HG02852 (cell line): Measurements from ENCODE around the gene CACNA1B.

Source experiments
- ATAC-seq: cut with Tn5 transposase; IDR thresholded peaks from one replicate; pipeline ENCODE4 v1.9.1; 2021; ENCODE audit warnings: mild to moderate bottlenecking, moderate library complexity; ENCODE audit not compliant: unreplicated experiment

Gene CACNA1B

GRCh38 chr9:138025908-138026307, 148.3 kb downstream of the CACNA1B start:
- ATAC-seq = no peak

- no peak for ATAC-seq
Observed at GRCh38 chr9:138028596-138028995, 151.0 kb downstream of the CACNA1B start.

GRCh38 chr9:138031186-138031585, 153.6 kb downstream of the CACNA1B start:
- no peak for ATAC-seq

- ATAC-seq = no peak
Observed at GRCh38 chr9:138033950-138034349, 156.4 kb downstream of the CACNA1B start.

- no peak for ATAC-seq
Observed at GRCh38 chr9:138037140-138037539, 159.6 kb downstream of the CACNA1B start.

- ATAC-seq = no peak
Observed at GRCh38 chr9:138038244-138038671, 160.7 kb downstream of the CACNA1B start.

GRCh38 chr9:138040446-138041430, 163.2 kb downstream of the CACNA1B start:
- ATAC-seq = no peak

GRCh38 chr9:138042146-138042545, 164.6 kb downstream of the CACNA1B start:
- no peak for ATAC-seq

GRCh38 chr9:138042640-138043039, 165.1 kb downstream of the CACNA1B start:
- no peak for ATAC-seq

- no peak for ATAC-seq
Observed at GRCh38 chr9:138043061-138043410, 165.5 kb downstream of the CACNA1B start.

GRCh38 chr9:138043411-138044345, 166.1 kb downstream of the CACNA1B start:
- ATAC-seq = no peak

- no peak for ATAC-seq
Observed at GRCh38 chr9:138044485-138045383, 167.2 kb downstream of the CACNA1B start.

GRCh38 chr9:138045541-138046490, 168.2 kb downstream of the CACNA1B start:
- no peak for ATAC-seq

GRCh38 chr9:138046641-138047301, 169.2 kb downstream of the CACNA1B start:
- no peak for ATAC-seq

- ATAC-seq = no peak
Observed at GRCh38 chr9:138047469-138048040, 170.0 kb downstream of the CACNA1B start.

- ATAC-seq = no peak
Observed at GRCh38 chr9:138048184-138048583, 170.6 kb downstream of the CACNA1B start.

GRCh38 chr9:138049085-138049778, 171.7 kb downstream of the CACNA1B start:
- ATAC-seq = no peak
